ENCODE measurements around the gene MCC.

Gene MCC

GRCh38 chr5:113150821-113151220, 337.4 kb downstream of the MCC start:
- DNase-seq (ENCODE audit: low read depth, low spot score): peak; percentile 43

GRCh38 chr5:113150221-113150620, 338.0 kb downstream of the MCC start:
- no peak for DNase-seq (ENCODE audit: low read depth, low spot score)

GRCh38 chr5:113147537-113147936, 340.7 kb downstream of the MCC start:
- no peak for DNase-seq (ENCODE audit: low read depth, low spot score)

GRCh38 chr5:113147101-113147508, 341.1 kb downstream of the MCC start:
- DNase-seq (ENCODE audit: low read depth, low spot score): no peak

GRCh38 chr5:113145757-113146387, 342.4 kb downstream of the MCC start:
- no peak for DNase-seq (ENCODE audit: low read depth, low spot score)

GRCh38 chr5:113142186-113142585, 346.1 kb downstream of the MCC start:
- no peak for DNase-seq (ENCODE audit: low read depth, low spot score)

- peak; percentile 52 for DNase-seq (ENCODE audit: low read depth, low spot score)
Observed at GRCh38 chr5:113140837-113141671, 347.2 kb downstream of the MCC start.

- DNase-seq (ENCODE audit: low read depth, low spot score): no peak
Observed at GRCh38 chr5:113133211-113133975, 354.9 kb downstream of the MCC start.

- no peak for DNase-seq (ENCODE audit: low read depth, low spot score)
Observed at GRCh38 chr5:113132564-113132963, 355.7 kb downstream of the MCC start.

- no peak for DNase-seq (ENCODE audit: low read depth, low spot score)
Observed at GRCh38 chr5:113128641-113129330, 359.5 kb downstream of the MCC start.

GRCh38 chr5:113128082-113128481, 360.2 kb downstream of the MCC start:
- DNase-seq (ENCODE audit: low read depth, low spot score): no peak

GRCh38 chr5:113127021-113127420, 361.2 kb downstream of the MCC start:
- no peak for DNase-seq (ENCODE audit: low read depth, low spot score)

- DNase-seq (ENCODE audit: low read depth, low spot score): no peak
Observed at GRCh38 chr5:113125371-113125770, 362.9 kb downstream of the MCC start.

GRCh38 chr5:113124914-113125313, 363.3 kb downstream of the MCC start:
- no peak for DNase-seq (ENCODE audit: low read depth, low spot score)

GRCh38 chr5:113124265-113124664, 364.0 kb downstream of the MCC start:
- DNase-seq (ENCODE audit: low read depth, low spot score): no peak

GRCh38 chr5:113123618-113124017, 364.6 kb downstream of the MCC start:
- peak; percentile 47 for DNase-seq (ENCODE audit: low read depth, low spot score)

GRCh38 chr5:113122053-113122452, 366.2 kb downstream of the MCC start:
- no peak for DNase-seq (ENCODE audit: low read depth, low spot score)

GRCh38 chr5:113119246-113119924, 368.9 kb downstream of the MCC start:
- peak; percentile 58 for DNase-seq (ENCODE audit: low read depth, low spot score)

GRCh38 chr5:113118765-113119164, 369.5 kb downstream of the MCC start:
- peak; percentile 8 for DNase-seq (ENCODE audit: low read depth, low spot score)

- DNase-seq (ENCODE audit: low read depth, low spot score): no peak
Observed at GRCh38 chr5:113118298-113118697, 370.0 kb downstream of the MCC start.

GRCh38 chr5:113117543-113118115, 370.6 kb downstream of the MCC start:
- DNase-seq (ENCODE audit: low read depth, low spot score): no peak
